HAP-1 (cell line): Measurements from ENCODE around the gene EFR3B.

Experiments used
- DNase-seq, 2 experiments: peaks; one replicate each; pipeline ENCODE4 v3.0.0-alpha.2; 2016 to 2020; ENCODE audit warnings: low spot score in 2 of 2
- H3K27me3 ChIP-seq: fragments of 250-450 bp; sonication (Bioruptor Pico); 2 replicates; pipeline ENCODE4 v1.5.1; 2020; ENCODE audit warnings: low read depth, mild to moderate bottlenecking, moderate library complexity
- H3K36me3 ChIP-seq: fragments of 250-450 bp; sonication (Bioruptor Pico); replicated peaks from 2 replicates; pipeline ENCODE4 v1.5.1; 2020; ENCODE audit warnings: mild to moderate bottlenecking
- H3K4me1 ChIP-seq: fragments of 250-450 bp; sonication (Bioruptor Pico); 2 replicates; pipeline ENCODE4 v1.5.1; 2020; ENCODE audit warnings: mild to moderate bottlenecking
- H3K4me3 ChIP-seq: fragments of 250-450 bp; sonication (Bioruptor Pico); 2 replicates; pipeline ENCODE4 v1.5.1; 2020; ENCODE audit warnings: mild to moderate bottlenecking, moderate library complexity
- H3K9me3 ChIP-seq: fragments of 250-450 bp; sonication (Bioruptor Pico); 2 replicates; pipeline ENCODE4 v1.5.1; 2020; ENCODE audit warnings: mild to moderate bottlenecking, moderate library complexity
- in situ Hi-C: fragments of 300-500 bp; cut with MboI; formaldehyde crosslinking; loops from 3 replicates; pipeline ENCODE4 v1.14.3; 2020; ENCODE audit warnings: low sequenced_read_pairs, inconsistent platforms, mixed read lengths

Gene EFR3B

DNA sequence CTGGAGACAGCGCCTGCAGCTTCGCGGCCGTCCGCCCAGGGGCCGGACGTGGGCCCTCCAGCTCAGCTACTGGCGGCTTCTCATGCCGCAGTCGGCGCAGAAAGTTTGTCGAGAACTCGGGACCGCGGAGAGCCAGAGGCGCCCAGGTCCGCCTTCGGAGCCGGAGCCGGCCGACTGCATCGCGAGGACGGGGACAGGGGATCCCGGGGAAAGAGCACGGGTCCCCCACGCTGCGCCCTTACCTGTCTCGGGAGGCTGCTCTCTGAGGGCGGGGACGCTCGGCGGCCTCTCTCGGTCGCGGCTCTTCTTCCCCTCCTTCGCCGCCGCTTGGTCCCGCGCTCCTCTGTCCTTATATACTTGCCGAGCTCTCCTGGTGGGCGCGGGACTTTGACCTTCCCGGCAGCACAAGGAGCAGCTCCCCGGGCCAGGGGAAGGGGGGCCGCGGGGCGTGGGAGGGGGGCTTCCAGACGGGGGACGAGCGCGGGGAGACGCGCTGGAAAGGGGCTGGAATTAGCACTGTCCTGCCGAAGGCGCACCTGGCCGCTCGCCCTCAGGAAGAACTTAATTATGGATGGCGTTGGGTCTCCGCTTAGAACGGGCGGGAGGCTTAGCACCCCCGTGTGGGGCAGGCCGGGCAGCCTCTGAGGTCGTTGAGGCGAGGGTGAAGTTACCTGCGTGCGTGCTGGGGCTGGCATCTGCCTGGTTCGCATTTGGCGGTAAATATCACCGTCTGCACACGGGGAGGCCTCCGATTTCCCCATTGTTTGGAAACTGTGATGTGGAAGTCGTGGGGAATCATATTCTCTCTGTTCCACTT lies 126.6 kb downstream of the EFR3B start, which contains the start of gene POMC:
Gene POMC (minus strand): TSS at position 325 of the 817 bp plus-strand sequence. CDS start 3,808 bp downstream, outside the sequence.
- Histone ChIP-seq H3K36me3 (no peaks in the 10 kb centered on the region), H3K4me1 (no peaks in the 10 kb centered on the region), H3K9me3 (no peaks in the 10 kb centered on the region), H3K27me3 (peaks cover 12% of the 10 kb centered on the region; the same call in 1 of the 2 replicates), H3K4me3 (peak within 1 kb of the TSS; percentile 18)
- DNase-seq = peak in 1 of 2 experiments; percentile 15
- in situ Hi-C loops = no loop called here

DNA sequence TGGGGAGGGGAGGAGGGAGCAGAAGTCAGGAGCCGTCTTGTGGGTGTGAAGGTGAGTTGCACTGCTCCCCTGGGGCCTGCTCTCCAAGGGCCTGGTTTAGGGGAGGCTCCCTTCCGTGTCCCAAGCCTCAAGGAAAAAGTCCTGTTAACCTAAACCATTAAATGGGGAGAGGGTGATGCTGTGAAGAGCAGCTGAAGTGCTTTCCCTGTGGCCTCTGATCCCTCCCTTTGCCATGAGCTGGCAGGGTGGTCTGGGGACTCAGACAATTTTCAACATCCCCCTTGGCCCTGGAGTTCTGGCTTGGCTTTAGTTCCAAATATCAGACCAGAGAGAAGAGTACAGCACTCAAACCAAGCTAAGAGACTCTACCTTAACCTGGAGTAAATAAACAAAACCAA lies 127.2 kb downstream of the EFR3B start:
- no peak for DNase-seq
- Histone ChIP-seq H3K9me3 (no peaks in the 10 kb centered on the region), H3K36me3 (no peaks in the 10 kb centered on the region), H3K4me3 (no peak overlapping the region), H3K27me3 (peaks cover 12% of the 10 kb centered on the region; the same call in 1 of the 2 replicates), H3K4me1 (no peaks in the 10 kb centered on the region)
- in situ Hi-C loops = no loop called here

DNA sequence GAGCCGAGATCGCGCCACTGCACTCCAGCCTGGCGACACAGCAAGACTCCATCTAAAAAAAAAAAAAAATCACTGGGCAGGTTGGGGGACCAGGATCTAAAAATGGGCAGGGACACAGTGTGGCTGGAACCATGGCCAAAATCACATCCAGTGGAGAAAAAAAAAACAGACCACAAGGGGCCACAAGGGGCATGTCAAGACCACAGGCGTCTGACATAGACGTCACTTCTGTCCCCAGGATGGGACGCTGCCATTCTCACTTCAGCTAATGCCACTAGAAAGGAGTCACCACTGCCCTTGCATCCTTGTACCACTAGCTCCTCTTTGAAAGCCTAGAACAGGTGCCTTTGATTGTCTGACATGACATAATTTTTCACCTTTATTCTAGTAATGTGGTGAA lies 129.0 kb downstream of the EFR3B start:
- Histone ChIP-seq H3K4me1 (no peaks in the 10 kb centered on the region), H3K9me3 (no peaks in the 10 kb centered on the region), H3K36me3 (no peaks in the 10 kb centered on the region), H3K27me3 (peaks cover 12% of the 10 kb centered on the region; the same call in 1 of the 2 replicates), H3K4me3 (no peak overlapping the region)
- no peak for DNase-seq
- in situ Hi-C loops = no loop called here

GRCh38 chr2:25173719-25174118 lies 131.8 kb downstream of the EFR3B start:
- in situ Hi-C loops = no loop called here
- H3K27me3 ChIP-seq = peaks cover 11% of the 10 kb centered on the region; the same call in 1 of the 2 replicates
- no peaks in the 10 kb centered on the region for H3K9me3 ChIP-seq
- no peaks in the 10 kb centered on the region for H3K36me3 ChIP-seq
- H3K4me1 ChIP-seq = no peaks in the 10 kb centered on the region
- H3K4me3 ChIP-seq = no peak overlapping the region
- DNase-seq = no peak

DNA sequence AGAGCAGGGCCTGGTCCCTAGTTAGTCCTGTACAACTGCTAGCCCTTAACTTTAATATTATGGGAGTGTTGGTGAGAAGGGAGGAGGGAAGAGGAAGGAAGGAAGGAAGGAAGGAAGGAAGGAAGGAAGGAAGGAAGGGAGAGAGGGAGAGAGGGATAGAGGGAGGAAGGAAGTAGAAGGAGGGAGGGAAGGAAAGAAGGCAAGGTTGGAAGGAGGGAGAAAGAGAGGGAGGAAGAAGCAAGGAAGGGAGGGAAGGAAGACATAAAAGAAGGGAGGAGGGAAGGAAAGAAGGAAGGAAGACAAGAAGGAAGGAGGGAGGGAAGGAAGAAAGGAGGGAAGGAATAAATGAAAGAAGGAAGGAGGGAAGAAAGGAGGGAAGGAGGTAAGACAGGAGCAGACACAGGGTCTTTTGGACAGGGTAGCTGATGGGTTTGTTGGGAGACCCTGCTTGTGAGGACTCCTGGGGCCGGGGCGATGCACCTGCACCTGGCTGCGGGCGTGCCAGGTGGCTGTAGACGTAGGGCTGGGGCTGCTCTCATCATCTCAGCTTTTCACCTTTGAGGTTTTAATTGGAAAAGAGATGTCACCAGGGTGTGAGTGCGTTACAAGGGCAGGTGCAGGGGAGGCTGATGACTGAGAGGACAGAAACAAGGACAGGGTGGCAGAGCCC lies 132.5 kb downstream of the EFR3B start:
- no peak overlapping the region for H3K4me3 ChIP-seq
- DNase-seq = no peak

GRCh38 chr2:25176138-25176537 lies 134.3 kb downstream of the EFR3B start:
- Histone ChIP-seq H3K36me3 (no peaks in the 10 kb centered on the region), H3K4me1 (no peaks in the 10 kb centered on the region), H3K9me3 (no peaks in the 10 kb centered on the region), H3K4me3 (no peak overlapping the region), H3K27me3 (no peaks in the 10 kb centered on the region)
- no peak for DNase-seq
- in situ Hi-C loops = no loop called here

More for the DNA sequence above, 132.5 kb downstream of the EFR3B start:
- Histone ChIP-seq H3K36me3 (no peaks in the 10 kb centered on the region), H3K4me1 (no peaks in the 10 kb centered on the region), H3K9me3 (no peaks in the 10 kb centered on the region), H3K27me3 (peaks cover 5% of the 10 kb centered on the region; the same call in 1 of the 2 replicates)
- in situ Hi-C loops = no loop called here

GRCh38 chr2:25176541-25177181 lies 134.8 kb downstream of the EFR3B start:
- Histone ChIP-seq H3K9me3 (no peaks in the 10 kb centered on the region), H3K4me1 (no peaks in the 10 kb centered on the region), H3K4me3 (no peak overlapping the region), H3K27me3 (no peaks in the 10 kb centered on the region), H3K36me3 (no peaks in the 10 kb centered on the region)
- in situ Hi-C loops = no loop called here
- DNase-seq = no peak

DNA sequence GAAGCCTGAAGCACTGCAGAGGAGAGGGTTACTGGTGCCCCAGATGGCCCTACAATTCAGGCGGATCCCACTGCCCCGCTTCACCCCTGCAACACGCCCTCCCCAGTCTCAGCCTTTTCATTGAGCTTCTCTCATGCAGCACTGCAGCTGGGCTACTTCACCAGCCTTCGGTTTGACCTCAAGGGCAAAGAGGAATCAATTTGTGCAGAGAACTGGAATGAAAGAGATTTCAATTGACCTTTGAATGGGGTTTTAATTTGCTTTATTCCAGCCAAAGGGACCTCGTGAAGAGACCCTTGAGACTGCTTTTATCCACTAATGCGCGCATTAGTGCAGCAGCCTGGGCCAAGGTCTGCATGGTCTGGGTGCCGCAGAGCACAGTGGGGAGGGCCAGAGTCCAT lies 135.3 kb downstream of the EFR3B start:
- Histone ChIP-seq H3K27me3 (no peaks in the 10 kb centered on the region), H3K4me1 (no peaks in the 10 kb centered on the region), H3K9me3 (no peaks in the 10 kb centered on the region), H3K4me3 (no peak overlapping the region), H3K36me3 (no peaks in the 10 kb centered on the region)
- in situ Hi-C loops = no loop called here
- DNase-seq = no peak

DNA sequence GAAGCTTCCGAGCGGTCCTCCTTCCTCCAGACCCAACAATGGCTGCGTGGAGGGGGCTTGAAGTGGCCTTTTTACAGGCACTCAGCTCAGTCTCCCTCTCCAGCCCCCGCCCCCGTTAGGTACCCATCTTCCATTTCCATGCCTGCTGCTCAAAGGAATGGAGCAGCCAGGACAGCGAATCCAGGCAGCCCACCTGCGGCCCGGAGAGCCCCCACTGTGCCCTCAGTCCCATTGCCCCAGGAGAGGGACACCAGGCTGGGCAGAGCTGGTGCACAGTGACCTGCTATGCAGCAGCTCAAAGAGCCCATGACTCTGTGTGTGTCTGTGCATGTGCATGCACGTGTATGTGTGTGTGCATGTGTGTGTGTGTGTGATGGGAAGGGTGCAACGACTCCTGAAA lies 137.1 kb downstream of the EFR3B start:
- Histone ChIP-seq H3K4me1 (no peaks in the 10 kb centered on the region), H3K36me3 (no peaks in the 10 kb centered on the region), H3K27me3 (no peaks in the 10 kb centered on the region), H3K4me3 (no peak overlapping the region), H3K9me3 (no peaks in the 10 kb centered on the region)
- in situ Hi-C loops = no loop called here
- no peak for DNase-seq

- in situ Hi-C loops = no loop called here
- H3K36me3 ChIP-seq = no peaks in the 10 kb centered on the region
- DNase-seq = no peak
- H3K9me3 ChIP-seq = no peaks in the 10 kb centered on the region
- H3K27me3 ChIP-seq = no peaks in the 10 kb centered on the region
- no peaks in the 10 kb centered on the region for H3K4me1 ChIP-seq
- H3K4me3 ChIP-seq = no peak overlapping the region
These were observed 142.4 kb downstream of the EFR3B start for GRCh38 chr2:25184254-25184653.

- no peak for DNase-seq
- no peak overlapping the region for H3K4me3 ChIP-seq
- no peaks in the 10 kb centered on the region for H3K27me3 ChIP-seq
- in situ Hi-C loops = no loop called here
- no peaks in the 10 kb centered on the region for H3K36me3 ChIP-seq
- no peaks in the 10 kb centered on the region for H3K9me3 ChIP-seq
- peaks cover 7% of the 10 kb centered on the region; the same call in 1 of the 2 replicates for H3K4me1 ChIP-seq
These were observed 146.0 kb downstream of the EFR3B start for GRCh38 chr2:25187729-25188350.

DNA sequence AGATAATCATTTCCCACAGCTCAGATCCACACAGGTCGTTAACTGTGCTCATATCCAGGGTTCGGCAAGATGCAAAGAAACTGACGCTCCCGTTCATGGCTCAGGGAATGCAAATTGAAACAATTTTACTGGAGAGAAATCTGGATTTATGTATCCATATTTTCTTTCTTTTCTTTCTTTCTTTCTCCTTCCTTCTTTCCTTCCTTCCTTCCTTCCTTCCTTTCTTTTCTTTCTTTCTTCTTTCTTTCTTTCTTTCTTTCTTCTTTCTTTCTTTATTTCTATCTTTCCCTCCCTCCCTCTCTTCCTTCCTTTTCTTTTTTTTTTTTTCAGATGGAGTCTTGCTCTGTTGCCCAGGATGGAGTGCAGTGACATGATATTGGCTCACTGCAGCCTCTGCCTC lies 146.5 kb downstream of the EFR3B start:
- H3K4me3 ChIP-seq = no peak overlapping the region
- no peak for DNase-seq
- in situ Hi-C loops = no loop called here
- H3K9me3 ChIP-seq = no peaks in the 10 kb centered on the region
- H3K4me1 ChIP-seq = peaks cover 7% of the 10 kb centered on the region; the same call in 1 of the 2 replicates
- no peaks in the 10 kb centered on the region for H3K27me3 ChIP-seq
- no peaks in the 10 kb centered on the region for H3K36me3 ChIP-seq

DNA sequence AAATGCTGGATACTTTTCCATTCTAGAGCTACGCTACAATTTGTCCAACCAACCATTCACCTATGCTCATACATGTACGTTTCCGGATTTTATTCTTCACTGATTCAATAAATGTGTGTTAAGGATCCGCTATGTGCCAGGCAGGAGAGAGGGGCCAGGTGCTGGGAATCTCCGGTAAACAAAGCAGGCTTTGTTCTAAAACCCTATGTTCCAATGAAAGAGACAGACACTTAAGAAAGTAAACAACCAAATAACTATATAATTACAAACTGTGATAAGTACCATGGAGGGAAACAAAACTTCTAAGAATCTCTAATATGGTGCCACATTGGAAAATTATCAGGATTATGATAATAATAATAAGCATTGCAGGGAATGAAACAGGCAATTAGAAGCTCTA lies 148.7 kb downstream of the EFR3B start:
- no peaks in the 10 kb centered on the region for H3K27me3 ChIP-seq
- no peaks in the 10 kb centered on the region for H3K9me3 ChIP-seq
- H3K4me3 ChIP-seq = no peak overlapping the region
- H3K36me3 ChIP-seq = no peaks in the 10 kb centered on the region
- in situ Hi-C loops = loop anchor here (10.0 kb wide), 1 partner anchor 786 kb away; no protein-coding TSS in a partner anchor
- DNase-seq = no peak
- H3K4me1 ChIP-seq = peaks cover 7% of the 10 kb centered on the region; the same call in 1 of the 2 replicates
